Gastroesophageal sphincter (tissue), 4 donors: ENCODE data around the gene ERO1B. TPM values are rescaled to one million over a fixed set of nuclear protein-coding genes. Genes with fewer than 3 reads are reported as not detected.

Experiments used
- ATAC-seq: fragments of 150-250 bp; one replicate; pipeline ENCODE4 v1.9.1; 2016; ENCODE audit warnings: mild to moderate bottlenecking, moderate library complexity
- H3K27ac ChIP-seq, 4 donors: fragments of 200-600 bp; sonication (generic) in 3 of 4; 1 replicate in 3 of 4; 2 replicates in 1 of 4; pipeline ENCODE4 v1.5.1; 2016 to 2019
- H3K27me3 ChIP-seq: fragments of 200-600 bp; sonication (generic); one replicate; pipeline ENCODE4 v1.5.1; 2019
- H3K36me3 ChIP-seq, 2 donors: fragments of 200-600 bp; sonication (generic); one replicate each; pipeline ENCODE4 v1.5.1; 2019; ENCODE audit warnings: control low read depth in 1 of 2
- H3K4me1 ChIP-seq, 3 donors: fragments of 200-600 bp; sonication (generic); 1 replicate in 2 of 3; 2 replicates in 1 of 3; pipeline ENCODE4 v1.5.1; 2016 to 2019; ENCODE audit warnings: control low read depth in 2 of 3
- H3K4me3 ChIP-seq, 2 donors: fragments of 200-600 bp; sonication (generic); one replicate each; pipeline ENCODE4 v1.5.1; 2019; ENCODE audit warnings: mild to moderate bottlenecking in 1 of 2, moderate library complexity in 1 of 2
- H3K9me3 ChIP-seq, 3 donors: fragments of 200-600 bp; sonication (generic); one replicate each; pipeline ENCODE4 v1.5.1; 2017 to 2019; ENCODE audit warnings: control low read depth in 2 of 3
- CTCF ChIP-seq, 4 experiments: fragments of 200-600 bp in 2 of 4; fragments of 450-650 bp in 2 of 4; sonication (generic) in 1 of 4; IDR thresholded peaks; one replicate each; pipeline ENCODE4 v1.5.1; 2017 to 2019; ENCODE audit warnings: antibody characterized with exemption in 4 of 4, mild to moderate bottlenecking in 2 of 4, moderate library complexity in 2 of 4
- EP300 ChIP-seq: sonication (generic); formaldehyde crosslinking; IDR thresholded peaks from one replicate; pipeline ENCODE4 v1.6.1; 2017; ENCODE audit warnings: antibody characterized with exemption, mild to moderate bottlenecking
- POLR2A ChIP-seq, 2 donors: fragments of 450-650 bp; IDR thresholded peaks; one replicate each; pipeline ENCODE4 v1.6.1; 2017; ENCODE audit warnings: antibody characterized with exemption in 2 of 2, mild to moderate bottlenecking in 2 of 2, moderate library complexity in 1 of 2
- POLR2AphosphoS5 ChIP-seq: sonication (generic); formaldehyde crosslinking; IDR thresholded peaks from one replicate; pipeline ENCODE4 v1.6.1; 2017; ENCODE audit warnings: antibody characterized with exemption
- WGBS, 2 donors: methylation state at CpG; one replicate each; pipeline ENCODE4 v1.1.5; 2018; ENCODE audit warnings: low coverage in 1 of 2; 5-methylcytosine and 5-hydroxymethylcytosine counted together
- total RNA-seq, 4 donors: library from RNA; depleted of rRNA; stranded (reverse); fragments of >200 nt; gene quantifications; one replicate each; pipeline ENCODE4 v1.1.0, GENCODE V29; 2016

ERO1B gene
- total RNA-seq, 4 donors from 2014 or later, result 7.3 to 13.5 (median 9.3) TPM

DNA sequence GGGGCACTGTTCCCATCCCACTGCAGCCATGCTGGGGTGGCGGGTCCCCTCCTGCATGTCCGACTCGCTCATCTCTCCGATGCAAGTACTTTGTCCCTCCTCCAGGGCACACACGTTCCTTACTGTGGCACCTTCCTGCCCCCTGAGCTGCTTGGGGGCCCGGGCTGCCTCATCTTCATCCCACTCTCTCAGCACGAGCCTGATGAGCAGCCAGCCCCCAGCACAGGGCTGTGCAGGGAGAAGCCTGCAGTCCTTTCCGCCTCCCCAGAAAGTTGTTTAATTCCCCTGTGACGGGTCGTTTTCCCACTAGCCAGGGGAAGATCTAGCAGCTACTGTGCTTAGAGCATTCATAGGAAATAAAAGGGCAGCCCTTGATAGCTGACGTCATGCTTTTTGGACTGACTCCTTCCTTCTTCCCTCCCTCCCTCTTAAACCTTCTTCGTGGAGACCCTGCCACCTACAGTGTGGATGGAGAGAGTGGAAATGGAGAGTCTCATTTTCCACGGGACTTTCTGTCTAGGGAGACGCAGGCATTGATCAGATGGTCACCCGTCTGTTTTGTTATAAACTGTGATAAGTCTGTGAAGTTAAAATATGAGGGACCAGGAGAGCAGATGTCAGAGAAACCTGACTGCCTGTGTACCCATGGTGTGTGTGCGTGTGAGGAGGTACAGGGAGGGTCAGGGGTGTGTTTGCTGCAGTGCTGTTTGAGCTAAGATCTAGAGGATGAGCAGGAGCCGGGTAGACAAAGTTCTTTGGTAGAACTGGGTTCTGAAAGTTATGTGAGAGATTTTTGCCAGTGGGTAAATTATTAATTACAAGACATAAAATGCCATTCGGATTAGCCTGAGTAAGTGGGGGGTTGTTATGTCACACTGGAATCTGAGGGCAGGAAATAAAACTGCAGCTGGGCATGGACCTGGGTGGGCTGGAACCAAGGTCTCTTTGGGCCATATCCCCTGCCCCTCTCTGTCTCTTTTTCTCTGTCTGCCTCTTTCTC is 105.1 kb downstream of the ERO1B start:
- H3K27me3 ChIP-seq, result no peaks in the 10 kb centered on the region
- WGBS, 2 donors, result 62 to 77% methylated on average over 6 to 12 of the region's 18 CpGs
- H3K27ac ChIP-seq, result no peak overlapping the region
- H3K4me1 ChIP-seq, result no peaks in the 10 kb centered on the region
- H3K4me3 ChIP-seq, result no peak overlapping the region
- TF ChIP-seq EP300 (no peak), POLR2A (IDR thresholded peaks at IDR 0.05) (no peak), POLR2AphosphoS5 (no peak), CTCF (IDR thresholded peaks at IDR 0.05) (no peak)
- no peak for ATAC-seq
- peaks cover 0 to 22% of the 10 kb centered on the region in 2 donors for H3K36me3 ChIP-seq
- no peaks in the 10 kb centered on the region for H3K9me3 ChIP-seq

GRCh38 chr1:236175642-236176336 is 106.0 kb downstream of the ERO1B start:
- H3K4me1 ChIP-seq, result no peaks in the 10 kb centered on the region
- H3K27me3 ChIP-seq, result no peaks in the 10 kb centered on the region
- 79 to 94% methylated on average over 7 of the region's 12 CpGs for WGBS, 2 donors
- TF ChIP-seq POLR2A (IDR thresholded peaks at IDR 0.05) (no peak), EP300 (no peak), CTCF (IDR thresholded peaks at IDR 0.05) (no peak), POLR2AphosphoS5 (no peak)
- no peak overlapping the region for H3K27ac ChIP-seq
- no peak for ATAC-seq
- H3K36me3 ChIP-seq, result peaks cover 0 to 15% of the 10 kb centered on the region in 2 donors
- H3K9me3 ChIP-seq, result no peaks in the 10 kb centered on the region
- no peak overlapping the region for H3K4me3 ChIP-seq

DNA sequence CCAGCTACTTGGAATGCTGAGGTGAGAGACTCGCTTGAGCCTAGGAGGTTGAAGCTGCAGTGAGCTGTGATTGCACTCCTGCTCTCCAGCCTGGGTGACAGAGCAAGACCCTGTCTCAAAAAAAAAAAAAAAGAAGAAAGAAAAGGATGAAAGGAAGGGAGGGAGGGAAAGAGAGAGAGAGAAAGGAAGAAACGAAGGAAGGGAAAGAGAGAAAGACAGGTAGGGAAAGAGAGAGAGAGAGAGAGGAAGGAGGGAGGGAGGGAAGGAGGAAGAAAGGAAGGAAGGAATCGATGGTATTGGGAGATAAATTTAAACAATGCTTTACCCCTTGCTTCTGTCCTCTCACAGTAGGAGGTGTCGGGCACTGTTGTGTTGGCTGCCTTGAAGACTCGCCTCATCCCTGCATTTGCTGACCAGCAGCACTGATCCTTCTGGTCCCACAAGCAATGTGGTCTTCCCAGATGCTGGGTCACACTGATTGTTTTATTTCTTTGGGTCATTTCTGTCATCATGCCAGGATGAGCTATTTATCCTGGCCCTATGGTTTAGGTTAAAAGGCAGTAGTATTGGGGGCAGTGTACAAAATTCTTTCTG is 108.5 kb downstream of the ERO1B start:
- Histone ChIP-seq H3K27me3 (no peaks in the 10 kb centered on the region), H3K4me1 (no peaks in the 10 kb centered on the region), H3K4me3 (no peak overlapping the region), H3K9me3 (no peaks in the 10 kb centered on the region), H3K36me3 (no peaks in the 10 kb centered on the region), H3K27ac (no peak overlapping the region)
- WGBS, 2 donors, result 83 to 100% methylated on average over 2 to 4 of the region's 5 CpGs
- TF ChIP-seq EP300, result no peak
- no peak for TF ChIP-seq POLR2A (IDR thresholded peaks at IDR 0.05)
- TF ChIP-seq CTCF (IDR thresholded peaks at IDR 0.05), result no peak
- no peak for TF ChIP-seq POLR2AphosphoS5
- no peak for ATAC-seq

DNA sequence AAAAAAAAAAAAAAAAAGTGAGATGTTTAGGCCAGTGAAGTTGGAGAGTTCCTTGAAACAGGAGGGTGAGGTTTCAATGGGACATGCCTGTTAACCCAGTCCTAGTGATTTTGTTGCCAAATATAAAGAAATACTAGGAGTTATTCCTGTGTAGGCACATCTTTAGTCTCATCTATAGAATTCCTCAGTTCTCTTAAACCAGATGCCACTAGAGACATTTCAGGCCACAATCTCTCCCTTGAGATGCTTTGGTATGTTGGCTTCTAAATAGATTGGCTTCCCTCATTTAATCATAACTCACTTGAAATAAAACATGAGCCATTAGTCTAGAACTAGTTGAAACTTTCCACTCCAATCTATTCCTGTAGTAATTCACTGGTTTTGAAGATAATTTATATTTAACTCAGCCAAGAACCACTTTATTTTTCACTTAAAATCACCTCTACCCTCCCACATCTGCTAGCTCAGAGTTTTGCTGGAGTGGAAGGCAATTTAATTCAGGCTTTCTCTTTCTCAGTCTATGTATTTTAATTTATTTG is 109.6 kb downstream of the ERO1B start:
- no peak for ATAC-seq
- H3K4me1 ChIP-seq, result no peaks in the 10 kb centered on the region
- H3K9me3 ChIP-seq, result no peaks in the 10 kb centered on the region
- H3K27ac ChIP-seq, result no peak overlapping the region
- TF ChIP-seq POLR2A (IDR thresholded peaks at IDR 0.05), result no peak
- TF ChIP-seq POLR2AphosphoS5, result no peak
- no peak for TF ChIP-seq CTCF (IDR thresholded peaks at IDR 0.05)
- H3K36me3 ChIP-seq, result no peaks in the 10 kb centered on the region
- H3K4me3 ChIP-seq, result no peak overlapping the region
- no peaks in the 10 kb centered on the region for H3K27me3 ChIP-seq
